SKM-1 treated with dmso at 0.1 percent for 144 hours (cell line): ENCODE results near the gene RSAD2.

Experiments used
- DNase-seq: peaks from one replicate; lab custom pipeline; 2025; ENCODE audit not compliant: unreplicated experiment; lab: John Stamatoyannopoulos, UW

Gene RSAD2

GRCh38 chr2:6864231-6864754, 13.3 kb upstream of the RSAD2 start:
- DNase-seq: no peak

- no peak for DNase-seq
Measured at GRCh38 chr2:6864923-6865345, 12.6 kb upstream of the RSAD2 start.

GRCh38 chr2:6865346-6866274, 12.0 kb upstream of the RSAD2 start, which contains the start of gene CMPK2:
TSS of gene CMPK2 (minus strand) at chr2:6865907. CDS start at chr2:6865696, 211 bp downstream.
- DNase-seq: peak; percentile 63

GRCh38 chr2:6866275-6866671, 11.3 kb upstream of the RSAD2 start:
- peak; percentile 42 for DNase-seq

GRCh38 chr2:6866982-6867381, 10.6 kb upstream of the RSAD2 start:
- no peak for DNase-seq

GRCh38 chr2:6872394-6872793, 5.2 kb upstream of the RSAD2 start:
- peak; percentile 39 for DNase-seq

GRCh38 chr2:6874032-6874431, 3.5 kb upstream of the RSAD2 start:
- no peak for DNase-seq

GRCh38 chr2:6876309-6876708, 1.3 kb upstream of the RSAD2 start:
- DNase-seq: no peak

- DNase-seq: no peak
Measured at GRCh38 chr2:6878549-6878948, 972 bp downstream of the RSAD2 start.

- DNase-seq: no peak
Measured at GRCh38 chr2:6879011-6879410, 1.4 kb downstream of the RSAD2 start.

- DNase-seq: peak; percentile 20
Measured at GRCh38 chr2:6880200-6880733, 2.7 kb downstream of the RSAD2 start.

GRCh38 chr2:6881046-6881445, 3.5 kb downstream of the RSAD2 start:
- no peak for DNase-seq

- DNase-seq: no peak
Measured at GRCh38 chr2:6881516-6881915, 3.9 kb downstream of the RSAD2 start.

- DNase-seq: no peak
Measured at GRCh38 chr2:6883448-6884122, 6.0 kb downstream of the RSAD2 start.

- no peak for DNase-seq
Measured at GRCh38 chr2:6885551-6885950, 8.0 kb downstream of the RSAD2 start.

- DNase-seq: no peak
Measured at GRCh38 chr2:6885968-6886367, 8.4 kb downstream of the RSAD2 start.

- no peak for DNase-seq
Measured at GRCh38 chr2:6887751-6888192, 10.2 kb downstream of the RSAD2 start.

GRCh38 chr2:6888724-6889123, 11.1 kb downstream of the RSAD2 start:
- no peak for DNase-seq

GRCh38 chr2:6893876-6894482, 16.4 kb downstream of the RSAD2 start:
- no peak for DNase-seq

GRCh38 chr2:6896930-6897759, 19.6 kb downstream of the RSAD2 start:
- DNase-seq: peak; percentile 36
